Muscle of leg (tissue), 11 donors: ENCODE measurements around the gene ACTN2. TPM values are rescaled to one million over a fixed set of nuclear protein-coding genes. Genes with fewer than 3 reads are reported as not detected.

Experiments used
- DNase-seq: peaks from one replicate; pipeline ENCODE4 v3.0.0; 2013
- H3K27ac ChIP-seq: one replicate; pipeline ENCODE4 v1.5.1; 2013; ENCODE audit warnings: mild to moderate bottlenecking, low read length, control low read depth
- H3K27me3 ChIP-seq: one replicate; pipeline ENCODE4 v1.6.1; 2013; ENCODE audit warnings: low read length; ENCODE audit not compliant: control insufficient read depth, insufficient read depth
- H3K36me3 ChIP-seq: one replicate; pipeline ENCODE4 v1.6.1; 2013; ENCODE audit warnings: low read length; ENCODE audit not compliant: control insufficient read depth, insufficient read depth
- H3K4me1 ChIP-seq: one replicate; pipeline ENCODE4 v1.6.1; 2013; ENCODE audit warnings: low read length; ENCODE audit not compliant: control insufficient read depth, insufficient read depth
- H3K4me3 ChIP-seq: one replicate; pipeline ENCODE4 v1.5.1; 2013; ENCODE audit warnings: low read length, control low read depth
- H3K9me3 ChIP-seq: replicated peaks from 2 replicates; pipeline ENCODE4 v1.6.1; 2013; ENCODE audit warnings: low read depth, low read length; ENCODE audit not compliant: control insufficient read depth
- WGBS: methylation state at CpG from one replicate; pipeline ENCODE4 v1.1.5; 2013; ENCODE audit warnings: missing lambda C conversion rate; ENCODE audit not compliant: insufficient coverage; 5-methylcytosine and 5-hydroxymethylcytosine counted together
- polyA plus RNA-seq, 8 donors: library from polyadenylated mRNA; unstranded; fragments of 120-200 nt; gene quantifications; one replicate each; pipeline versions ENCODE4 v1.2.1 to v1.2.3, GENCODE V29; 2013; ENCODE audit warnings: inconsistent platforms in 1 of 8, low replicate concordance in 1 of 8; ENCODE audit not compliant: insufficient read length in 8 of 8, insufficient read depth in 1 of 8
- total RNA-seq: library from RNA; stranded (reverse); fragments of 120-200 nt; gene quantifications from one replicate; pipeline ENCODE4 v1.2.4, GENCODE V29; 2013

ACTN2 gene
- total and polyA plus RNA-seq, 9 donors = 522 to 1,966 (median 1,348) TPM

GRCh38 chr1:236750928-236751327 is 64.6 kb downstream of the ACTN2 start:
- Histone ChIP-seq H3K9me3 (no peaks in the 10 kb centered on the region), H3K4me1 (no peaks in the 10 kb centered on the region), H3K27me3 (no peaks in the 10 kb centered on the region), H3K36me3 (peaks cover 61% of the 10 kb centered on the region), H3K4me3 (no peak overlapping the region), H3K27ac (no peak overlapping the region)
- WGBS = no CpG with 5 or more reads among the region's 3 CpGs
- no peak for DNase-seq

GRCh38 chr1:236751385-236751784 is 65.1 kb downstream of the ACTN2 start:
- H3K36me3 ChIP-seq = peaks cover 59% of the 10 kb centered on the region
- WGBS = 93% methylated on average over 10 of the region's 16 CpGs
- no peaks in the 10 kb centered on the region for H3K4me1 ChIP-seq
- H3K9me3 ChIP-seq = no peaks in the 10 kb centered on the region
- H3K27me3 ChIP-seq = no peaks in the 10 kb centered on the region
- no peak overlapping the region for H3K4me3 ChIP-seq
- DNase-seq = no peak
- H3K27ac ChIP-seq = no peak overlapping the region

- no CpG with 5 or more reads among the region's 4 CpGs for WGBS
Observed at GRCh38 chr1:236751935-236752334, 65.6 kb downstream of the ACTN2 start.

GRCh38 chr1:236753516-236753915 is 67.2 kb downstream of the ACTN2 start:
- Histone ChIP-seq H3K27ac (no peak overlapping the region), H3K4me1 (no peaks in the 10 kb centered on the region), H3K36me3 (peaks cover 41% of the 10 kb centered on the region), H3K27me3 (no peaks in the 10 kb centered on the region), H3K4me3 (no peak overlapping the region), H3K9me3 (no peaks in the 10 kb centered on the region)
- 40% methylated on average over 3 of the region's 5 CpGs for WGBS
- DNase-seq = peak; percentile 31

More at GRCh38 chr1:236751935-236752334, 65.6 kb downstream of the ACTN2 start:
- Histone ChIP-seq H3K4me3 (no peak overlapping the region), H3K36me3 (peaks cover 54% of the 10 kb centered on the region), H3K27me3 (no peaks in the 10 kb centered on the region), H3K4me1 (no peaks in the 10 kb centered on the region), H3K9me3 (no peaks in the 10 kb centered on the region), H3K27ac (no peak overlapping the region)
- no peak for DNase-seq

GRCh38 chr1:236753964-236754363 is 67.7 kb downstream of the ACTN2 start:
- H3K9me3 ChIP-seq = no peaks in the 10 kb centered on the region
- no peaks in the 10 kb centered on the region for H3K27me3 ChIP-seq
- H3K36me3 ChIP-seq = peaks cover 39% of the 10 kb centered on the region
- no peak overlapping the region for H3K4me3 ChIP-seq
- DNase-seq = no peak
- H3K4me1 ChIP-seq = no peaks in the 10 kb centered on the region
- WGBS = 94% methylated on average over 10 of the region's 14 CpGs
- no peak overlapping the region for H3K27ac ChIP-seq

- no peaks in the 10 kb centered on the region for H3K4me1 ChIP-seq
Observed at GRCh38 chr1:236754525-236755210, 68.4 kb downstream of the ACTN2 start.

GRCh38 chr1:236757640-236758039 is 71.3 kb downstream of the ACTN2 start:
- no peaks in the 10 kb centered on the region for H3K27me3 ChIP-seq
- DNase-seq = no peak
- no peak overlapping the region for H3K27ac ChIP-seq
- H3K9me3 ChIP-seq = no peaks in the 10 kb centered on the region
- peaks cover 49% of the 10 kb centered on the region for H3K36me3 ChIP-seq
- H3K4me1 ChIP-seq = no peaks in the 10 kb centered on the region
- WGBS = no CpG with 5 or more reads among the region's 2 CpGs
- no peak overlapping the region for H3K4me3 ChIP-seq

More at GRCh38 chr1:236754525-236755210, 68.4 kb downstream of the ACTN2 start:
- 94% methylated on average over 8 of the region's 18 CpGs for WGBS
- DNase-seq = no peak
- H3K9me3 ChIP-seq = no peaks in the 10 kb centered on the region
- H3K27ac ChIP-seq = no peak overlapping the region
- H3K4me3 ChIP-seq = no peak overlapping the region
- peaks cover 41% of the 10 kb centered on the region for H3K36me3 ChIP-seq
- no peaks in the 10 kb centered on the region for H3K27me3 ChIP-seq

- H3K27ac ChIP-seq = no peak overlapping the region
- peak; percentile 46 for DNase-seq
Observed at GRCh38 chr1:236759252-236759859, 73.1 kb downstream of the ACTN2 start.

GRCh38 chr1:236760480-236760879 is 74.2 kb downstream of the ACTN2 start:
- H3K27ac ChIP-seq = no peak overlapping the region
- DNase-seq = no peak
- H3K4me3 ChIP-seq = no peak overlapping the region
- WGBS = no CpG with 5 or more reads among the region's 6 CpGs
- H3K27me3 ChIP-seq = no peaks in the 10 kb centered on the region
- H3K9me3 ChIP-seq = no peaks in the 10 kb centered on the region
- peaks cover 31% of the 10 kb centered on the region for H3K36me3 ChIP-seq
- H3K4me1 ChIP-seq = no peaks in the 10 kb centered on the region

More at GRCh38 chr1:236759252-236759859, 73.1 kb downstream of the ACTN2 start:
- Histone ChIP-seq H3K9me3 (no peaks in the 10 kb centered on the region), H3K27me3 (no peaks in the 10 kb centered on the region), H3K4me1 (no peaks in the 10 kb centered on the region), H3K36me3 (peaks cover 41% of the 10 kb centered on the region), H3K4me3 (no peak overlapping the region)
- WGBS = 50% methylated on average over 2 of the region's 3 CpGs

GRCh38 chr1:236760986-236761385 is 74.7 kb downstream of the ACTN2 start:
- Histone ChIP-seq H3K4me3 (no peak overlapping the region), H3K36me3 (peaks cover 31% of the 10 kb centered on the region), H3K9me3 (no peaks in the 10 kb centered on the region), H3K4me1 (no peaks in the 10 kb centered on the region), H3K27me3 (no peaks in the 10 kb centered on the region), H3K27ac (no peak overlapping the region)
- DNase-seq = no peak
- 85% methylated on average over 10 of the region's 14 CpGs for WGBS
